HL-60 (cell line): ENCODE results near the gene STAC3.

Experiments used
- DNase-seq, 2 experiments: peaks; one replicate each; pipeline ENCODE4 v3.0.0-alpha.2; 2010 to 2020; ENCODE audit warnings: low read depth in 1 of 2, low spot score in 1 of 2
- H3K27ac ChIP-seq: fragments of 250-450 bp; sonication (Bioruptor Pico); replicated peaks from 2 replicates; pipeline ENCODE4 v1.5.1; 2020; ENCODE audit warnings: mild to moderate bottlenecking, moderate library complexity
- H3K27me3 ChIP-seq: fragments of 250-450 bp; sonication (Bioruptor Pico); 2 replicates; pipeline ENCODE4 v1.5.1; 2021; ENCODE audit warnings: mild to moderate bottlenecking, moderate library complexity; ENCODE audit not compliant: insufficient read depth, poor library complexity, severe bottlenecking
- H3K4me3 ChIP-seq: replicated peaks from 2 replicates; pipeline ENCODE4 v1.5.1; 2011; ENCODE audit warnings: mild to moderate bottlenecking, control low read depth, low read length; ENCODE audit not compliant: insufficient read depth
- CTCF ChIP-seq: IDR thresholded peaks from one replicate; pipeline ENCODE4 v1.5.1; 2011; ENCODE audit warnings: low read length, control low read depth, inconsistent platforms; ENCODE audit not compliant: insufficient read depth
- GABPA ChIP-seq: IDR thresholded peaks from 2 replicates; pipeline ENCODE4 v1.6.1; 2012; ENCODE audit warnings: low read depth
- POLR2AphosphoS5 ChIP-seq: IDR thresholded peaks from 2 replicates; pipeline ENCODE4 v1.6.1; 2012; ENCODE audit warnings: low read depth
- REST ChIP-seq: IDR thresholded peaks from 2 replicates; pipeline ENCODE4 v1.6.1; 2012; ENCODE audit warnings: low read depth; ENCODE audit not compliant: insufficient replicate concordance
- SPI1 ChIP-seq: IDR thresholded peaks from 2 replicates; pipeline ENCODE4 v1.6.1; 2012; ENCODE audit warnings: low read depth, mild to moderate bottlenecking, borderline replicate concordance

Gene STAC3

GRCh38 chr12:57237596-57237931 is 13.4 kb downstream of the STAC3 start:
- no peak for DNase-seq
- TF ChIP-seq REST = no peak
- Histone ChIP-seq H3K4me3 (no peak overlapping the region), H3K27ac (no peak overlapping the region), H3K27me3 (peaks cover 20% of the 10 kb centered on the region)

GRCh38 chr12:57236925-57237595 is 13.9 kb downstream of the STAC3 start:
- no peak overlapping the region for H3K27ac ChIP-seq
- no peak overlapping the region for H3K4me3 ChIP-seq
- peaks cover 15% of the 10 kb centered on the region for H3K27me3 ChIP-seq
- TF ChIP-seq REST (peak; percentile 32), SPI1 (no peak), GABPA (no peak), POLR2AphosphoS5 (no peak; the same call in 1 of the 2 replicates), CTCF (no peak)
- no peak for DNase-seq

DNA sequence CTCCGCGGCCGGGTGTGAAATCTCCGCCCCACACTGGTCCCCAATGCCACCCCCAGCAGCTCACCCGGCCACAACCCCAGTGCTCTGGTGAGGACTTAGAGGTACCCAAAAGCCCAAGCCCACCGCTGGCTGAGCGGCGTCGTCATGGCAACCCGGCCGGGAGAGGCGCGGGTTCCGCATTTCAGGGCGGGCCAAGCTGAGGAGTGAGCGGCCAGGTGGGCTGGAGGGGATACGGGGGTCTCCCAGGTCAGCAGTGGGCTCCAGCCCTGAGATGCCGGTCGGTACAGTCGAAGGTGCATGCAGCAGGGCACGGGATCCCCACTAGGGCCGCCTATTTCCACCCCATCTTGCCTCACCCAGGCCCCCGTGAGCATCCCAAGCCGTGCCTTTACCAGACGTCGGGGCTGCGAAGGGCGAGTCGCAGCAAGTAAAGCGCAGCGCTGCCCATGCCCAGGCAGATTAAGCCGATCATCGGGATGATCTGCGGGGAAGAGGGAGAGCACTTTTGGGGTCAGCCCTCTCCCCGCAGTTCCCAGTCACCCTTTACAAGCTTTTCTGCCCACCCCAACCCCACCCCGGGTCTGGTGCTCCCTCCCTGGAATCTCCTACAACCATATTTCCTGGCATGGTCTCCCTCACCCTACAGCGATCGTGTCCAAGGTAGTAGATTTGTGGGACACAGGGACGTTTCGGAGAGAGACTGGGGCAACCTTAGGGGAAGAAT is 14.6 kb downstream of the STAC3 start:
- DNase-seq = no peak

More for the DNA sequence above, 14.6 kb downstream of the STAC3 start:
- H3K27ac ChIP-seq = no peak overlapping the region
- no peak overlapping the region for H3K4me3 ChIP-seq
- H3K27me3 ChIP-seq = peaks cover 8% of the 10 kb centered on the region
- TF ChIP-seq REST (no peak), SPI1 (no peak), CTCF (no peak), GABPA (no peak), POLR2AphosphoS5 (peak; percentile 24; the same call in 1 of the 2 replicates)
